H1 (cell line): ENCODE measurements around the gene IP6K1. TPM values are rescaled to one million over a fixed set of nuclear protein-coding genes. Genes with fewer than 3 reads are reported as not detected.

ENCODE experiments used
- CTCF ChIA-PET: fragments of 300-600 bp; sonication (Branson Sonifier 250); formaldehyde crosslinking; loops from one replicate; lab custom pipeline; 2021; ENCODE audit not compliant: partially characterized antibody; lab: Charles Lee
- POLR2A ChIA-PET: fragments of 300-600 bp; sonication (Branson Sonifier 250); formaldehyde crosslinking; loops from one replicate; lab custom pipeline; 2021; ENCODE audit warnings: inconsistent platforms; ENCODE audit not compliant: partially characterized antibody; lab: Charles Lee
- DNase-seq, 2 experiments: peaks; one replicate each; pipeline versions ENCODE4 v3.0.0 to v3.0.0-alpha.2; 2010 to 2022; ENCODE audit warnings: low spot score in 2 of 2, low read depth in 1 of 2, mixed read lengths in 1 of 2
- FAIRE-seq: peaks from 2 replicates; lab custom pipeline; 2011; peaks lifted over from hg19 to GRCh38; lab: Jason Lieb, UNC
- H2AFZ ChIP-seq: 2 replicates; pipeline ENCODE4 v1.8.1; 2012; ENCODE audit warnings: low read length, inconsistent platforms
- H2AK5ac ChIP-seq: 2 replicates; pipeline ENCODE4 v1.6.1; 2013; ENCODE audit warnings: low read depth, low read length
- H2BK120ac ChIP-seq: replicated peaks from 2 replicates; pipeline ENCODE3; 2013; ENCODE audit warnings: low read depth, low read length, inconsistent platforms
- H2BK12ac ChIP-seq: 2 replicates; pipeline ENCODE4 v1.6.1; 2013; ENCODE audit warnings: low read depth, low read length
- H2BK15ac ChIP-seq: 2 replicates; pipeline ENCODE4 v1.6.1; 2013; ENCODE audit warnings: low read length
- H2BK20ac ChIP-seq: 2 replicates; pipeline ENCODE4 v1.6.1; 2013; ENCODE audit warnings: low read length
- H2BK5ac ChIP-seq: 2 replicates; pipeline ENCODE4 v1.6.1; 2013; ENCODE audit warnings: low read depth, low read length
- H3K14ac ChIP-seq: 2 replicates; pipeline ENCODE4 v1.6.1; 2013; ENCODE audit warnings: inconsistent platforms; ENCODE audit not compliant: insufficient read length
- H3K18ac ChIP-seq: 2 replicates; pipeline ENCODE4 v1.6.1; 2013; ENCODE audit warnings: low read length; ENCODE audit errors: extremely low read depth
- H3K23ac ChIP-seq: 2 replicates; pipeline ENCODE4 v1.6.1; 2013; ENCODE audit warnings: inconsistent platforms; ENCODE audit not compliant: insufficient read length
- H3K23me2 ChIP-seq: 2 replicates; pipeline ENCODE4 v1.6.1; 2013; ENCODE audit warnings: low read depth, low read length
- H3K27ac ChIP-seq: 2 replicates; pipeline ENCODE4 v1.6.1; 2011; ENCODE audit warnings: low read depth, low read length, inconsistent platforms
- H3K27me3 ChIP-seq, 4 experiments: replicated peaks in 1 of 4; 1 replicate in 1 of 4; 2 replicates in 3 of 4; pipeline versions ENCODE4 v1.6.1 to v1.8.1; 2011 to 2013; ENCODE audit warnings: low read length in 3 of 4, mild to moderate bottlenecking in 3 of 4, inconsistent platforms in 2 of 4, mixed read lengths in 2 of 4, moderate library complexity in 1 of 4; ENCODE audit not compliant: control insufficient read depth in 3 of 4, insufficient read depth in 3 of 4; ENCODE audit errors: extremely low read depth in 1 of 4
- H3K36me3 ChIP-seq, 4 experiments: 2 replicates each; pipeline versions ENCODE4 v1.6.1 to v1.8.1; 2011 to 2013; ENCODE audit warnings: mild to moderate bottlenecking in 4 of 4, low read length in 3 of 4, moderate library complexity in 2 of 4, control low read depth in 1 of 4, inconsistent platforms in 1 of 4; ENCODE audit not compliant: insufficient read depth in 4 of 4, control insufficient read depth in 2 of 4
- H3K4ac ChIP-seq: replicated peaks from 2 replicates; pipeline ENCODE3; 2013; ENCODE audit warnings: low read length, low read depth, mixed read lengths, inconsistent platforms; ENCODE audit not compliant: insufficient read length
- H3K4me1 ChIP-seq, 4 experiments: replicated peaks in 1 of 4; 1 replicate in 1 of 4; 2 replicates in 3 of 4; pipeline versions ENCODE4 v1.6.1 to v1.8.1; 2011 to 2013; ENCODE audit warnings: low read length in 3 of 4, inconsistent platforms in 2 of 4, mixed read lengths in 1 of 4; ENCODE audit not compliant: insufficient read depth in 4 of 4, control insufficient read depth in 3 of 4
- H3K4me2 ChIP-seq, 2 experiments: 2 replicates each; pipeline versions ENCODE4 v1.6.1 to v1.8.1; 2011 to 2013; ENCODE audit warnings: low read depth in 2 of 2, low read length in 2 of 2, control low read depth in 1 of 2, inconsistent platforms in 1 of 2, mild to moderate bottlenecking in 1 of 2; ENCODE audit not compliant: insufficient read depth in 1 of 2
- H3K4me3 ChIP-seq, 4 experiments: fragments of 200-600, 300-600 bp in 1 of 4; sonication (generic), shearing (Covaris generic), sonication (Bioruptor Twin) in 1 of 4; 2 replicates each; pipeline versions ENCODE4 v1.5.1 to v1.8.1; 2011 to 2016; ENCODE audit warnings: low read length in 4 of 4, low read depth in 3 of 4, control low read depth in 2 of 4, inconsistent platforms in 2 of 4, mild to moderate bottlenecking in 2 of 4, mixed read lengths in 1 of 4, moderate library complexity in 1 of 4; ENCODE audit not compliant: insufficient read depth in 2 of 4; ENCODE audit errors: extremely low read depth in 1 of 4
- H3K56ac ChIP-seq: replicated peaks from 2 replicates; pipeline ENCODE3; 2013; ENCODE audit warnings: low read depth, mild to moderate bottlenecking, mixed read lengths, low read length, inconsistent platforms; ENCODE audit not compliant: insufficient read length
- H3K79me1 ChIP-seq: 2 replicates; pipeline ENCODE4 v1.6.1; 2013; ENCODE audit warnings: low read depth, low read length, control low read depth
- H3K79me2 ChIP-seq, 2 experiments: 2 replicates each; pipeline versions ENCODE4 v1.6.1 to v1.8.1; 2012 to 2013; ENCODE audit warnings: low read length in 2 of 2, mild to moderate bottlenecking in 2 of 2, inconsistent platforms in 1 of 2; ENCODE audit not compliant: insufficient read depth in 2 of 2, control insufficient read depth in 1 of 2
- H3K9ac ChIP-seq, 4 experiments: replicated peaks in 1 of 4; 1 replicate in 1 of 4; 2 replicates in 3 of 4; pipeline versions ENCODE4 v1.6.1 to v1.8.1; 2011 to 2013; ENCODE audit warnings: low read depth in 3 of 4, low read length in 3 of 4, control low read depth in 2 of 4, mild to moderate bottlenecking in 2 of 4, moderate library complexity in 2 of 4, inconsistent platforms in 1 of 4; ENCODE audit errors: extremely low read depth in 1 of 4
- H3K9me3 ChIP-seq, 2 experiments: 2 replicates each; pipeline versions ENCODE4 v1.6.1 to v1.8.1; 2012 to 2013; ENCODE audit warnings: mild to moderate bottlenecking in 2 of 2, moderate library complexity in 2 of 2, control low read depth in 1 of 2, inconsistent platforms in 1 of 2, low read depth in 1 of 2, low read length in 1 of 2, mixed read lengths in 1 of 2; ENCODE audit not compliant: insufficient read depth in 2 of 2
- H4K20me1 ChIP-seq, 2 experiments: replicated peaks in 1 of 2; 2 replicates each; pipeline versions ENCODE3 to v1.8.1; 2011 to 2013; ENCODE audit warnings: inconsistent platforms in 2 of 2, low read length in 2 of 2, mild to moderate bottlenecking in 1 of 2; ENCODE audit not compliant: insufficient read depth in 2 of 2, control insufficient read depth in 1 of 2
- H4K5ac ChIP-seq: 2 replicates; pipeline ENCODE4 v1.6.1; 2013; ENCODE audit warnings: low read length, low read depth, mixed read lengths, inconsistent platforms; ENCODE audit not compliant: insufficient read length
- H4K8ac ChIP-seq: 2 replicates; pipeline ENCODE4 v1.8.0; 2013; ENCODE audit warnings: mild to moderate bottlenecking, moderate library complexity, low read length, inconsistent platforms; ENCODE audit not compliant: insufficient read depth; ENCODE audit errors: extremely low read depth
- H4K91ac ChIP-seq: replicated peaks from 2 replicates; pipeline ENCODE3; 2013; ENCODE audit warnings: low read length, mixed read lengths, inconsistent platforms; ENCODE audit not compliant: insufficient read length
- CBX5 ChIP-seq: fragments of 300-800, 300-1000 bp; sonication (generic); IDR thresholded peaks from 2 replicates; pipeline ENCODE4 v1.7.1; 2016; ENCODE audit warnings: antibody characterized with exemption, low read length, low read depth
- CEBPB ChIP-seq: IDR thresholded peaks from 2 replicates; pipeline ENCODE4 v1.6.1; 2012; ENCODE audit warnings: low read depth, low read length
- CREB1 ChIP-seq: IDR thresholded peaks from 2 replicates; pipeline ENCODE4 v1.6.1; 2012; ENCODE audit warnings: inconsistent platforms
- MAFK ChIP-seq: IDR thresholded peaks from 2 replicates; pipeline ENCODE4 v1.6.1; 2012; ENCODE audit warnings: low read depth, mild to moderate bottlenecking, improper control_type of control experiment, low read length
- POLR2AphosphoS5 ChIP-seq: IDR thresholded peaks from 2 replicates; pipeline ENCODE4 v1.6.1; 2011; ENCODE audit warnings: low read depth, low read length
- WGBS, 2 experiments: shearing (Covaris generic) in 1 of 2; methylation state at CpG; one replicate each; pipeline versions ENCODE4 v1.1.6 to v1.1.7; 2013 to 2015; ENCODE audit warnings: low lambda C conversion rate in 2 of 2, mixed read lengths in 2 of 2, inconsistent platforms in 1 of 2, low coverage in 1 of 2, missing lambda C conversion rate in 1 of 2; ENCODE audit not compliant: insufficient replicate concordance in 2 of 2, insufficient coverage in 1 of 2, insufficient read length in 1 of 2; ENCODE audit errors: extremely low coverage in 1 of 2, missing lambda C conversion rate in 1 of 2; 5-methylcytosine and 5-hydroxymethylcytosine counted together
- polyA plus RNA-seq, 7 experiments: library from polyadenylated mRNA; depleted of rRNA in 3 of 7; stranded (reverse) in 5 of 7; unstranded in 2 of 7; fragments of >200 nt in 5 of 7; fragments of 200-250 nt in 2 of 7; gene quantifications; 1 replicate in 5 of 7; 2 replicates in 1 of 7; 4 replicates in 1 of 7; pipeline versions ENCODE4 v1.2.1 to v1.2.3, GENCODE V29; 2011 to 2013; ENCODE audit warnings: missing spikeins in 2 of 7, mixed read lengths in 2 of 7
- total RNA-seq: library from RNA; stranded (reverse); fragmentation: NEBNext Ultra II Directional; extraction: Animal tissue kit (Norgen Biotek cat#: 25700); gene quantifications from 2 replicates; pipeline ENCODE4 v1.2.1, GENCODE V29; 2021

Gene IP6K1
- total and polyA plus RNA-seq, 2 of the 8 experiments (the other 6 are each of a cell fraction or from before 2014, with no cell fraction given), result 31.5 to 35.2 TPM

DNA sequence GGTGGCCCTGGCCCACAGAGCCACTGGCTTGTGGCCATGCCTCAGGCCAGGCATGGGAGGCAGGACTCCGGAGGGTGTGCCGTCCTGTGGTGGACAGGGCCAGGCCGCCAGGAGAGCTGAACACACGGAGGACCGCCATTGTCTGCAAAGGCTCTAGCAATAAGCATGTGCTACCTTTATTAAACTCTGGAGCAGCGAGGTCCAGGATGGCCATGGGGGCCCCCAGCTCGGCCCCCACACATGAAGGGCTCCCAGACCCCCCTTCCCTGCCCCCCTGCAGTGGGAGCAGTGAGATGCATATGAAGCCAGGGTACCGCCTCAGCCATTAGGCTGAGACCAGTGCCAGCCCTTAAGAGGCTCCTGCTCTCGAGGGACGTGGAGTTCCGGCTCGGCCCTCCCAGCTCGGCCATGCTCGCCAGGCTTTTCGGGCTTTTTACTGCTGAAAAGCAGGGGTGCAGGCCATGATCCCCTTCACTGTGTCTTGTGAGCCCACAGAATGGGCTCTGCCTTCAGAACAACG, 69.6 kb downstream of the IP6K1 start:
- CTCF ChIA-PET, result interaction anchor here (1.1 to 7.8 kb wide), 3 partner anchors 9 to 82 kb away, joined by 3 to 127 read pairs (median 11); no protein-coding TSS in a partner anchor

More for the DNA sequence above, 69.6 kb downstream of the IP6K1 start:
- H3K27ac ChIP-seq, result no peak overlapping the region
- peaks cover 4 to 8% (median 7%) of the 10 kb centered on the region in 4 experiments; a peak in 4 of 8 replicates for H3K36me3 ChIP-seq
- no peak overlapping the region for H2BK120ac ChIP-seq
- peaks cover 9% of the 10 kb centered on the region; the same call in 1 of the 2 replicates for H3K23me2 ChIP-seq
- H2AK5ac ChIP-seq, result no peak overlapping the region
- H3K4ac ChIP-seq, result no peak overlapping the region
- H4K20me1 ChIP-seq, result peaks cover 5 to 20% of the 10 kb centered on the region in 2 experiments
- H3K56ac ChIP-seq, result no peak overlapping the region
- POLR2A ChIA-PET, result interaction anchor here (0.6 to 7.3 kb wide), 5 partner anchors 8 to 1007 kb away, joined by 3 to 57 read pairs (median 4); no protein-coding TSS in a partner anchor
- no peak for FAIRE-seq
- no peak overlapping the region for H3K23ac ChIP-seq
- no peak overlapping the region for H2BK20ac ChIP-seq
- no peak overlapping the region for H2BK12ac ChIP-seq
- peaks cover 0 to 12% (median 9%) of the 10 kb centered on the region in 4 experiments; a peak in 5 of 7 replicates for H3K4me1 ChIP-seq
- no peak overlapping the region for H2AFZ ChIP-seq
- no peaks in the 10 kb centered on the region for H3K79me2 ChIP-seq
- no peaks in the 10 kb centered on the region for H3K79me1 ChIP-seq
- 94% methylated on average over 12 of the region's 16 CpGs; no CpG with 5 or more reads in 1 of the 2 experiments for WGBS, 2 experiments
- H3K14ac ChIP-seq, result no peak overlapping the region
- no peaks in the 10 kb centered on the region for H3K9me3 ChIP-seq
- H3K18ac ChIP-seq, result no peak overlapping the region
- H2BK5ac ChIP-seq, result no peak overlapping the region
- no peak overlapping the region for H3K4me2 ChIP-seq
- no peak for TF ChIP-seq CEBPB
- 0 out of 2 replicates have a peak, but pooled peaks have one; percentile 19 for TF ChIP-seq POLR2AphosphoS5
- no peak for TF ChIP-seq CBX5
- no peak for TF ChIP-seq CREB1
- no peak for TF ChIP-seq MAFK
- DNase-seq, result no peak
- H4K91ac ChIP-seq, result no peak overlapping the region
- no peaks in the 10 kb centered on the region for H3K27me3 ChIP-seq
- peak overlapping the region; percentile 15; the same call in 1 of the 2 replicates for H4K8ac ChIP-seq
- H3K4me3 ChIP-seq, result no peak overlapping the region
- no peak overlapping the region for H4K5ac ChIP-seq
- H3K9ac ChIP-seq, result no peak overlapping the region
- H2BK15ac ChIP-seq, result no peak overlapping the region
